HEK293T (cell line): ENCODE data around the gene MGAT4C.

ENCODE experiments used
- BHLHE40 ChIP-seq: fragments of 450-650 bp; IDR thresholded peaks from 2 replicates; pipeline ENCODE4 v1.6.1; 2016; ENCODE audit warnings: mild to moderate bottlenecking, moderate library complexity, borderline replicate concordance
- FOXA1 ChIP-seq: fragments of 450-650 bp; IDR thresholded peaks from 2 replicates; pipeline ENCODE4 v1.6.1; 2016; ENCODE audit warnings: mild to moderate bottlenecking
- FOXK2 ChIP-seq: fragments of 450-650 bp; IDR thresholded peaks from 2 replicates; pipeline ENCODE4 v1.6.1; 2016; ENCODE audit warnings: mild to moderate bottlenecking
- FOXM1 ChIP-seq: fragments of 450-650 bp; IDR thresholded peaks from 2 replicates; pipeline ENCODE4 v1.6.1; 2017; ENCODE audit warnings: mild to moderate bottlenecking, borderline replicate concordance
- HDGF ChIP-seq: fragments of 450-650 bp; IDR thresholded peaks from 2 replicates; pipeline ENCODE4 v1.6.1; 2017; ENCODE audit warnings: antibody characterized with exemption, borderline replicate concordance
- L3MBTL2 ChIP-seq: fragments of 450-650 bp; conservative IDR thresholded peaks from 2 replicates; pipeline ENCODE4 v1.6.1; 2016; ENCODE audit warnings: mild to moderate bottlenecking
- LEF1 ChIP-seq: fragments of 450-650 bp; IDR thresholded peaks from 2 replicates; pipeline ENCODE4 v1.6.1; 2017; ENCODE audit warnings: mild to moderate bottlenecking, borderline replicate concordance
- NFRKB ChIP-seq: fragments of 450-650 bp; IDR thresholded peaks from 2 replicates; pipeline ENCODE4 v1.6.1; 2016; ENCODE audit warnings: mild to moderate bottlenecking, moderate library complexity
- SUZ12 ChIP-seq: fragments of 450-650 bp; IDR thresholded peaks from 2 replicates; pipeline ENCODE4 v1.6.1; 2016; ENCODE audit warnings: mild to moderate bottlenecking
- TARDBP ChIP-seq: fragments of 450-650 bp; IDR thresholded peaks from 2 replicates; pipeline ENCODE4 v1.6.1; 2016

- TF ChIP-seq FOXM1 (no peak), HDGF (no peak), NFRKB (no peak), BHLHE40 (no peak), L3MBTL2 (no peak), FOXK2 (no peak), LEF1 (no peak), SUZ12 (no peak), TARDBP (no peak), FOXA1 (no peak)
Observed at GRCh38 chr12:86261142-86261541, 5.0 kb upstream of the MGAT4C start.
